Measurements from ENCODE around the gene DHRS2. TPM values are rescaled to one million over a fixed set of nuclear protein-coding genes. Genes with fewer than 3 reads are reported as not detected.
A peak's percentile ranks its signal among the peaks of the same experiment; 100 is the strongest.

DHRS2 gene
- total and polyA plus RNA-seq, 2 of the 13 experiments (the other 11 are each of a cell fraction or from before 2014, with no cell fraction given): 1,621 to 3,021 TPM

GRCh38 chr14:23633160-23633701, 2.9 kb upstream of the DHRS2 start (continued):
- TF ChIP-seq ZNF773 (CRISPR knock-in tag; IDR thresholded peaks at IDR 0.05; ENCODE audit: borderline replicate concordance) (no peak), SNAPC2 (CRISPR knock-in tag; IDR thresholded peaks at IDR 0.05) (0 out of 2 replicates have a peak, but pooled peaks have one; percentile 31), PRDM10 (CRISPR knock-in tag; IDR thresholded peaks at IDR 0.05; ENCODE audit: low read depth) (peak; percentile 34; the same call in 1 of the 2 replicates), ARNT2 (CRISPR knock-in tag; IDR thresholded peaks at IDR 0.05; ENCODE audit: low read depth) (0 out of 2 replicates have a peak, but pooled peaks have one; percentile 56), SKI (IDR thresholded peaks at IDR 0.05; ENCODE audit: partially characterized antibody) (peak; percentile 71), ZNF337 (CRISPR knock-in tag; IDR thresholded peaks at IDR 0.05; ENCODE audit: borderline replicate concordance, low read depth) (peak; percentile 83; the same call in 1 of the 2 replicates), SAP130 (CRISPR knock-in tag; IDR thresholded peaks at IDR 0.05; ENCODE audit: low read depth) (peak; percentile 81), ZNF44 (CRISPR knock-in tag; IDR thresholded peaks at IDR 0.05) (peak; percentile 97), ZNF501 (CRISPR knock-in tag; IDR thresholded peaks at IDR 0.05) (no peak), CEBPG (CRISPR knock-in tag; IDR thresholded peaks at IDR 0.05) (peak; percentile 55; the same call in 1 of the 2 replicates), EP300 (IDR thresholded peaks at IDR 0.05; ENCODE audit: low read depth in 2 of 2, low read length in 2 of 2) (peak; percentile 22 to 42; a peak in 1 of 4 replicates), EP300 (CRISPR knock-in tag; IDR thresholded peaks at IDR 0.05; ENCODE audit: borderline replicate concordance) (0 out of 2 replicates have a peak, but pooled peaks have one; percentile 29), ZNF407 (CRISPR knock-in tag; IDR thresholded peaks at IDR 0.05; ENCODE audit: not compliant biosample characterization) (peak; percentile 87), ZNF441 (CRISPR knock-in tag; IDR thresholded peaks at IDR 0.05; ENCODE audit: borderline replicate concordance) (peak; percentile 68; the same call in 1 of the 2 replicates), ZNF740 (CRISPR knock-in tag; IDR thresholded peaks at IDR 0.05) (no peak), ZBTB3 (CRISPR knock-in tag; IDR thresholded peaks at IDR 0.05; ENCODE audit: borderline replicate concordance, low read depth) (no peak), ZNF788 (CRISPR knock-in tag; IDR thresholded peaks at IDR 0.05; ENCODE audit: borderline replicate concordance) (no peak), ZNF33B (CRISPR knock-in tag; IDR thresholded peaks at IDR 0.05) (peak; percentile 96)

Measured in HepG2 (cell line).